Measurements from ENCODE around the gene SH3PXD2B. TPM values are rescaled to one million over a fixed set of nuclear protein-coding genes. Genes with fewer than 3 reads are reported as not detected.

Gene SH3PXD2B
- total and polyA plus RNA-seq, 2 of the 13 experiments (the other 11 are each of a cell fraction or from before 2014, with no cell fraction given): 3.4 to 4.6 TPM

DNA sequence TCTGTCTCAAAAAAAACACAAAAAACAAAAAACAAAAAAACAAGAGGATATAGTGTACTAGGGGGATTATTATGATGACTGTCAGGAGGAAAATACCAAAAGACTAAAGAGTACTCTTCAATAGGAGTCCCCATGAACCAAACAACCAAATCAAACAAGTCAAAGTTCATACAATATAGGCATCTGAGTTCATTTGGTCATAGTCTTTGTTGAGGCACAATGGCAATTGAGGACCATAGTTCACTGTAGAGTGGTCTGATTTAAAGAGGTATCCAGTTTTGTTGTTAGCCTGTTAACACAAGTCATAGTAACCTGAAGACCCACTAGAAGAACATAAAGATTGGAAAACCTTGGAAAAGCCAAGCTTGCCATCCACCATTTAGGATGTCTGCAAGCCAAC lies 159.5 kb downstream of the SH3PXD2B start (continued):
- TF ChIP-seq ZFAT (CRISPR knock-in tag; conservative IDR thresholded peaks at IDR 0.05) (no peak), ZNF644 (CRISPR knock-in tag; IDR thresholded peaks at IDR 0.05; ENCODE audit: low read depth) (0 out of 2 replicates have a peak, but pooled peaks have one; percentile 32), NFIC (IDR thresholded peaks at IDR 0.05; ENCODE audit: low read length) (no peak), ATRX (CRISPR knock-in tag; IDR thresholded peaks at IDR 0.05; ENCODE audit: borderline replicate concordance) (no peak), LCORL (IDR thresholded peaks at IDR 0.05) (peak; percentile 38; the same call in 1 of the 2 replicates), LCORL (CRISPR knock-in tag; IDR thresholded peaks at IDR 0.05) (no peak), ZNF713 (CRISPR knock-in tag; IDR thresholded peaks at IDR 0.05) (no peak)
- TF ChIP-seq, protein P1, sequence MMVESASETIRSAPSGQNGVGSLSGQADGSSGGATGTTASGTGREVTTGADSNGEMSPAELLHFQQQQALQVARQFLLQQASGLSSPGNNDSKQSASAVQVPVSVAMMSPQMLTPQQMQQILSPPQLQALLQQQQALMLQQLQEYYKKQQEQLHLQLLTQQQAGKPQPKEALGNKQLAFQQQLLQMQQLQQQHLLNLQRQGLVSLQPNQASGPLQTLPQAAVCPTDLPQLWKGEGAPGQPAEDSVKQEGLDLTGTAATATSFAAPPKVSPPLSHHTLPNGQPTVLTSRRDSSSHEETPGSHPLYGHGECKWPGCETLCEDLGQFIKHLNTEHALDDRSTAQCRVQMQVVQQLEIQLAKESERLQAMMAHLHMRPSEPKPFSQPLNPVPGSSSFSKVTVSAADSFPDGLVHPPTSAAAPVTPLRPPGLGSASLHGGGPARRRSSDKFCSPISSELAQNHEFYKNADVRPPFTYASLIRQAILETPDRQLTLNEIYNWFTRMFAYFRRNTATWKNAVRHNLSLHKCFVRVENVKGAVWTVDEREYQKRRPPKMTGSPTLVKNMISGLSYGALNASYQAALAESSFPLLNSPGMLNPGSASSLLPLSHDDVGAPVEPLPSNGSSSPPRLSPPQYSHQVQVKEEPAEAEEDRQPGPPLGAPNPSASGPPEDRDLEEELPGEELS (CRISPR knock-in tag; IDR thresholded peaks at IDR 0.05): 0 out of 2 replicates have a peak, but pooled peaks have one; percentile 16

DNA sequence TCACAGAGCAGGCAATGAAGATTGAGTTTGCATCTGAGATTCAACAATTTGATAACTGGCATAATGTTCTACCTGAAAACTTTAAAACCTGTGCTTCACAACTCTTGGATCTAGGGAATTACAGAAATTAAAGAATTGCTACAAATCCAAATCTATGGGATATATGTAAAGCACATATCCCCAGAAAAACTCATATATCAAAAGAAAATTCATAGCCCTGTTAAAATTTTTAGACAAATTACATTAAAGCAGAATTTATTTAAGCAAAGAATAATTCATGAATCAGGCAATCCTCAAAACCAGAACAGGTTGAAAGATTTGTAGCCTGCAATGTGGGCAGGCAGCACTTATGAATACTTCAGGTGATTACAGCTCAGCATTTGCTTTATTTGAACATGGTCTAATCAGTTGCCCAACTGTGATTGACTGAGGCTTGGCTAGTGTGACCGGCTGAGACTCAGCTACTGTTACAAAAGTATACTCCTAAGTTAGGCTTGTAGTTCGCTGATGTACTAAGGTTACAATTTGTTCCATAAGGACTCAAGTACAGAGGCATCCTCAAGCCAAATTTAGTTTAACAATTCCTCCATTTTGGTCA lies 160.5 kb downstream of the SH3PXD2B start:
- Histone ChIP-seq H4K20me1 (ENCODE audit: insufficient read depth, low read length) (no peaks in the 10 kb centered on the region), H3K27ac (ENCODE audit: extremely low read length, insufficient read depth, low read length) (no peak overlapping the region), H3K79me2 (ENCODE audit: insufficient read depth, low read length) (no peaks in the 10 kb centered on the region), H3K9me3 (ENCODE audit: low read length) (no peaks in the 10 kb centered on the region), H2AFZ (ENCODE audit: low read length) (no peak overlapping the region), H3K9ac (ENCODE audit: insufficient read depth, low read depth, low read length) (no peak overlapping the region), H3K4me1 (ENCODE audit: insufficient read depth, low read length) (peaks cover 22% of the 10 kb centered on the region), H3K4me3 (replicated peaks in 1 of 3; ENCODE audit: insufficient read depth in 1 of 3, low read depth in 2 of 3, low read length in 3 of 3) (no peak overlapping the region), H3K27me3 (ENCODE audit: control insufficient read depth in 1 of 2, insufficient read depth in 2 of 2, low read length in 2 of 2) (no peaks in the 10 kb centered on the region), H3K36me3 (replicated peaks in 1 of 2; ENCODE audit: control insufficient read depth in 1 of 2, insufficient read depth in 2 of 2, low read length in 2 of 2) (no peaks in the 10 kb centered on the region), H3K4me2 (ENCODE audit: low read depth, low read length) (peak overlapping the region; percentile 85)
- 0 out of 2 replicates have a peak, but pooled peaks have one; percentile 21 for TF ChIP-seq ZBTB3 (CRISPR knock-in tag; IDR thresholded peaks at IDR 0.05; ENCODE audit: borderline replicate concordance, low read depth)
- 0 out of 2 replicates have a peak, but pooled peaks have one; percentile 9 for TF ChIP-seq TGIF2 (CRISPR knock-in tag; IDR thresholded peaks at IDR 0.05)
- no peak for TF ChIP-seq ESRRA (CRISPR knock-in tag; IDR thresholded peaks at IDR 0.05; ENCODE audit: low read depth)
- POLR2A ChIA-PET: interaction anchor here (1.1 to 1.3 kb wide), 2 partner anchors 11 to 105 kb away, joined by 5 to 7 read pairs; partner anchors contain the start of genes STK10 and UBTD2
- in situ Hi-C loops (cut with HindIII; ENCODE audit: extremely low pct_ligation_motif_present, low pct_unique_long_range_greater_than_20kb) (no loop called here), intact Hi-C loops (cut with micrococcal nuclease; ENCODE audit: unreplicated experiment) (loop anchor here (1.0 to 5.0 kb wide), 3 partner anchors 106 to 187 kb away; partner anchors contain the start of genes SH3PXD2B and STK10)
- no TSS peak for BruUV-seq (replicated peaks)
- WGBS (ENCODE audit: low lambda C conversion rate): 40% methylated on average over 2 of the region's 2 CpGs
- FAIRE-seq (no peak), DNase-seq (ENCODE audit: low spot score) (no peak), ATAC-seq (0 out of 3 replicates have a peak, but pooled peaks have one; percentile 12)
- CTCF ChIA-PET (ENCODE audit: low intra/inter-chr PET ratio, low total read pairs): interaction anchor here (1.2 to 2.2 kb wide), 3 partner anchors 105 to 254 kb away, joined by 3 to 12 read pairs (median 6); partner anchors contain the start of gene STK10
